OCI-LY7 (cell line): ENCODE measurements around the gene DCAF8. TPM values are rescaled to one million over a fixed set of nuclear protein-coding genes. Genes with fewer than 3 reads are reported as not detected.

Experiments used
- BruUV-seq: library from RNA; stranded (reverse); fragments of 400-500 nt; replicated peaks from 2 replicates; lab custom pipeline; 2021; lab: Mats Ljungman, UMichigan
- CTCF ChIA-PET: fragments of 300-600 bp; sonication (Branson Sonifier 250); formaldehyde crosslinking; loops from one replicate; lab custom pipeline; 2022; ENCODE audit warnings: antibody characterized with exemption; ENCODE audit not compliant: unreplicated experiment; lab: Charles Lee
- POLR2A ChIA-PET: fragments of 300-600 bp; sonication (Branson Sonifier 250); formaldehyde crosslinking; loops from one replicate; lab custom pipeline; 2022; ENCODE audit warnings: antibody characterized with exemption; lab: Charles Lee
- DNase-seq: peaks from one replicate; pipeline ENCODE4 v3.0.0-alpha.2; 2015; ENCODE audit warnings: low spot score
- H2AFZ ChIP-seq: fragments of 200-600 bp; sonication (generic), shearing (Covaris generic); 2 replicates; pipeline ENCODE4 v1.6.1; 2014; ENCODE audit warnings: mild to moderate bottlenecking, antibody characterized with exemption, low read length, moderate library complexity
- H3K27ac ChIP-seq: fragments of 200-600 bp; sonication (generic); 2 replicates; pipeline ENCODE4 v1.5.1; 2014; ENCODE audit warnings: mixed run types, low read depth, mild to moderate bottlenecking, moderate library complexity, low read length, inconsistent platforms; ENCODE audit not compliant: poor library complexity, severe bottlenecking
- H3K36me3 ChIP-seq: fragments of 200-600 bp; sonication (generic); 2 replicates; pipeline ENCODE4 v1.6.1; 2014; ENCODE audit warnings: mild to moderate bottlenecking, antibody characterized with exemption, low read length, moderate library complexity, mixed read lengths; ENCODE audit not compliant: insufficient read depth
- H3K4me1 ChIP-seq: fragments of 200-600 bp; sonication (generic); 2 replicates; pipeline ENCODE4 v1.5.1; 2014; ENCODE audit warnings: mild to moderate bottlenecking, low read length; ENCODE audit not compliant: insufficient read depth, poor library complexity, severe bottlenecking
- H3K4me2 ChIP-seq: fragments of 200-600 bp; sonication (generic); 2 replicates; pipeline ENCODE4 v1.6.1; 2014; ENCODE audit warnings: mild to moderate bottlenecking, low read length
- H3K4me3 ChIP-seq: fragments of 200-600 bp; sonication (generic); 2 replicates; pipeline ENCODE4 v1.5.1; 2014; ENCODE audit warnings: mild to moderate bottlenecking, low read depth, low read length; ENCODE audit not compliant: poor library complexity, severe bottlenecking
- H3K79me2 ChIP-seq: fragments of 200-600 bp; sonication (generic); 2 replicates; pipeline ENCODE4 v1.6.1; 2016; ENCODE audit warnings: low read depth, mild to moderate bottlenecking, low read length, moderate library complexity, mixed read lengths; ENCODE audit not compliant: insufficient read depth
- H3K9me2 ChIP-seq: fragments of 200-600 bp; sonication (generic); 2 replicates; pipeline ENCODE4 v1.6.1; 2016; ENCODE audit warnings: mild to moderate bottlenecking, low read length, mixed read lengths; ENCODE audit not compliant: insufficient read depth
- H3K9me3 ChIP-seq: fragments of 200-600 bp; sonication (generic); 2 replicates; pipeline ENCODE4 v1.6.1; 2014; ENCODE audit warnings: mild to moderate bottlenecking, mixed run types, low read length, mixed read lengths
- H4K20me1 ChIP-seq: fragments of 200-600 bp; sonication (generic); 2 replicates; pipeline ENCODE4 v1.6.1; 2014; ENCODE audit warnings: mild to moderate bottlenecking, antibody characterized with exemption, low read length, moderate library complexity, mixed read lengths; ENCODE audit not compliant: insufficient read depth
- CTCF ChIP-seq: fragments of 200-600 bp; sonication (generic); conservative IDR thresholded peaks from 2 replicates; pipeline ENCODE4 v1.5.1; 2014; ENCODE audit warnings: mild to moderate bottlenecking, antibody characterized with exemption, low read length, moderate library complexity, mixed read lengths
- EZH2phosphoT487 ChIP-seq: fragments of 200-600 bp; sonication (generic); IDR thresholded peaks from 2 replicates; pipeline ENCODE4 v1.6.1; 2018; ENCODE audit warnings: low read depth, borderline replicate concordance, mild to moderate bottlenecking, mixed run types, antibody characterized with exemption, low read length, moderate library complexity, mixed read lengths
- intact Hi-C: fragments of 100-400 bp; cut with micrococcal nuclease; formaldehyde crosslinking; loops from one replicate; pipeline ENCODE4 v1.10.0; 2022; ENCODE audit not compliant: unreplicated experiment
- total RNA-seq, 2 experiments: library from RNA; depleted of rRNA in 1 of 2; stranded (reverse); fragments of >200 nt in 1 of 2; shearing (Covaris generic) in 1 of 2; gene quantifications; 2 replicates each; pipeline ENCODE4 v1.2.3, GENCODE V29; 2014 to 2022

The DCAF8 gene
- total RNA-seq, 2 experiments from 2014 or later: 118 to 139 TPM

- H3K4me3 ChIP-seq: peak overlapping the region; percentile 77
- peak overlapping the region; percentile 25 for H3K27ac ChIP-seq
- no peaks in the 10 kb centered on the region for H3K9me3 ChIP-seq
- peak overlapping the region; percentile 48; the same call in 1 of the 2 replicates for H2AFZ ChIP-seq
- intact Hi-C loops: loop anchor here (2.0 kb wide), 1 partner anchor 58 kb away; the partner anchor contains the start of genes COPA and NCSTN
- ChIA-PET POLR2A (interaction anchor here (0.7 to 2.1 kb wide), 14 partner anchors 9 to 183 kb away, joined by 3 to 14 read pairs (median 4); partner anchors contain the start of genes DCAF8, NCSTN and PEA15), CTCF (interaction anchor here (1.0 kb wide), 1 partner anchor 91 kb away, joined by 5 read pairs; no protein-coding TSS in a partner anchor)
- H3K4me1 ChIP-seq: peaks cover 9% of the 10 kb centered on the region
- TSS peak; percentile 51 for BruUV-seq
- TF ChIP-seq EZH2phosphoT487 (no peak), CTCF (no peak)
- H3K9me2 ChIP-seq: no peaks in the 10 kb centered on the region
- peak overlapping the region; percentile 82 for H3K4me2 ChIP-seq
- DNase-seq: peak; percentile 41
- peaks cover 7% of the 10 kb centered on the region; the same call in 1 of the 2 replicates for H3K79me2 ChIP-seq
- H4K20me1 ChIP-seq: no peaks in the 10 kb centered on the region
- H3K36me3 ChIP-seq: peaks cover 46% of the 10 kb centered on the region
Measured at GRCh38 chr1:160284220-160284781, 22.0 kb upstream of the DCAF8 start.

- POLR2A ChIA-PET: no interaction called here
- peaks cover 7% of the 10 kb centered on the region; the same call in 1 of the 2 replicates for H3K79me2 ChIP-seq
- BruUV-seq: no TSS peak
- no peak overlapping the region for H2AFZ ChIP-seq
- H4K20me1 ChIP-seq: no peaks in the 10 kb centered on the region
- intact Hi-C loops: no loop called here
- CTCF ChIA-PET: no interaction called here
- TF ChIP-seq CTCF: peak; percentile 43; the same call in 1 of the 2 replicates
- TF ChIP-seq EZH2phosphoT487: no peak
- H3K36me3 ChIP-seq: peaks cover 51% of the 10 kb centered on the region
- H3K9me3 ChIP-seq: no peaks in the 10 kb centered on the region
- no peak overlapping the region for H3K27ac ChIP-seq
- no peak overlapping the region for H3K4me2 ChIP-seq
- H3K9me2 ChIP-seq: no peaks in the 10 kb centered on the region
- H3K4me3 ChIP-seq: no peak overlapping the region
- peaks cover 9% of the 10 kb centered on the region for H3K4me1 ChIP-seq
- no peak for DNase-seq
Measured at GRCh38 chr1:160282807-160283206, 20.5 kb upstream of the DCAF8 start.

- H3K36me3 ChIP-seq: peaks cover 66% of the 10 kb centered on the region
- TF ChIP-seq CTCF: no peak
- no peak for TF ChIP-seq EZH2phosphoT487
- intact Hi-C loops: no loop called here
- H3K79me2 ChIP-seq: no peaks in the 10 kb centered on the region
- H2AFZ ChIP-seq: no peak overlapping the region
- ChIA-PET CTCF (interaction anchor here (1.2 kb wide), 1 partner anchor 13 kb away, joined by 3 read pairs; no protein-coding TSS in a partner anchor), POLR2A (interaction anchor here (0.5 kb wide), 1 partner anchor 88 kb away, joined by 3 read pairs; the partner anchor contains the start of gene CASQ1)
- DNase-seq: no peak
- H4K20me1 ChIP-seq: no peaks in the 10 kb centered on the region
- no peaks in the 10 kb centered on the region for H3K9me2 ChIP-seq
- BruUV-seq: no TSS peak
- no peaks in the 10 kb centered on the region for H3K4me1 ChIP-seq
- H3K9me3 ChIP-seq: no peaks in the 10 kb centered on the region
- H3K4me2 ChIP-seq: no peak overlapping the region
- no peak overlapping the region for H3K27ac ChIP-seq
- no peak overlapping the region for H3K4me3 ChIP-seq
Measured at GRCh38 chr1:160277987-160278386, 15.6 kb upstream of the DCAF8 start.
